B cell (primary cell): ENCODE results near the gene RFK. TPM values are rescaled to one million over a fixed set of nuclear protein-coding genes. Genes with fewer than 3 reads are reported as not detected.

Experiments
- ATAC-seq: fragments of 200-7000 bp; cut with Tn5 transposase; one replicate; pipeline ENCODE4 v1.10.0; 2021; ENCODE audit warnings: low read depth, mild to moderate bottlenecking, moderate number of reproducible peaks, moderate library complexity
- CTCF ChIA-PET: fragments of 350-600 bp; sonication (Branson Sonifier 250); formaldehyde crosslinking; loops from one replicate; lab custom pipeline; 2021; ENCODE audit warnings: antibody characterized with exemption, inconsistent platforms; lab: Charles Lee
- POLR2A ChIA-PET: fragments of 350-600 bp; sonication (Branson Sonifier 250); formaldehyde crosslinking; loops from one replicate; lab custom pipeline; 2021; ENCODE audit warnings: antibody characterized with exemption; lab: Charles Lee
- DNase-seq: peaks from one replicate; pipeline ENCODE4 v3.0.0; 2013
- H2AFZ ChIP-seq: 2 replicates; pipeline ENCODE4 v1.6.1; 2012; ENCODE audit warnings: mild to moderate bottlenecking, low read depth, low read length; ENCODE audit not compliant: insufficient read depth, poor library complexity, severe bottlenecking
- H3K27ac ChIP-seq, 2 donors: 1 replicate in 1 of 2; 2 replicates in 1 of 2; pipeline ENCODE4 v1.5.1; 2012 to 2013; ENCODE audit warnings: low read length in 2 of 2, mild to moderate bottlenecking in 2 of 2, moderate library complexity in 1 of 2
- H3K27me3 ChIP-seq, 4 experiments: fragments of 200-600 bp in 1 of 4; sonication (generic) in 1 of 4; replicated peaks in 1 of 4; 1 replicate in 2 of 4; 2 replicates in 2 of 4; pipeline versions ENCODE4 v1.6.1 to v1.7.0; 2013 to 2016; ENCODE audit warnings: low read length in 3 of 4, mild to moderate bottlenecking in 2 of 4, mixed read lengths in 1 of 4, moderate library complexity in 1 of 4; ENCODE audit not compliant: insufficient read depth in 4 of 4, control insufficient read depth in 3 of 4; ENCODE audit errors: control extremely low read depth in 1 of 4
- H3K36me3 ChIP-seq, 2 experiments: replicated peaks in 1 of 2; 1 replicate in 1 of 2; 2 replicates in 1 of 2; pipeline versions ENCODE4 v1.6.1 to v1.7.1; 2013; ENCODE audit warnings: low read length in 1 of 2; ENCODE audit not compliant: insufficient read depth in 2 of 2, control insufficient read depth in 1 of 2; ENCODE audit errors: control extremely low read depth in 1 of 2, extremely low read depth in 1 of 2
- H3K4me1 ChIP-seq, 2 donors: fragments of 200-600 bp in 1 of 2; sonication (generic) in 1 of 2; 1 replicate in 1 of 2; 2 replicates in 1 of 2; pipeline versions ENCODE4 v1.5.1 to v1.6.1; 2013 to 2017; ENCODE audit warnings: low read length in 2 of 2; ENCODE audit not compliant: control insufficient read depth in 2 of 2, insufficient read depth in 2 of 2
- H3K4me2 ChIP-seq: replicated peaks from 2 replicates; pipeline ENCODE3; 2012; ENCODE audit warnings: mild to moderate bottlenecking, low read depth, low read length; ENCODE audit not compliant: poor library complexity, severe bottlenecking
- H3K4me3 ChIP-seq, 5 experiments: fragments of 200-600 bp in 1 of 5; sonication (generic) in 1 of 5; 1 replicate in 3 of 5; 2 replicates in 2 of 5; pipeline versions ENCODE4 v1.5.1 to v1.7.0; 2011 to 2016; ENCODE audit warnings: low read length in 4 of 5, mild to moderate bottlenecking in 4 of 5, low read depth in 2 of 5, control low read depth in 1 of 5, moderate library complexity in 1 of 5; ENCODE audit not compliant: insufficient read depth in 1 of 5; ENCODE audit errors: control extremely low read depth in 1 of 5, extremely low read depth in 1 of 5
- H3K79me2 ChIP-seq: fragments of 200-600 bp; sonication (generic); one replicate; pipeline ENCODE4 v1.6.0; 2016; ENCODE audit warnings: low read length; ENCODE audit not compliant: control insufficient read depth, insufficient read depth
- H3K9ac ChIP-seq: fragments of 200-600 bp; sonication (generic); 2 replicates; pipeline ENCODE4 v1.6.1; 2017; ENCODE audit warnings: mild to moderate bottlenecking, low read length, moderate library complexity
- H3K9me3 ChIP-seq, 3 donors: one replicate each; pipeline versions ENCODE4 v1.6.1 to v1.7.1; 2013; ENCODE audit warnings: low read length in 2 of 3; ENCODE audit not compliant: control insufficient read depth in 2 of 3, insufficient read depth in 1 of 3; ENCODE audit errors: control extremely low read depth in 1 of 3
- H4K20me1 ChIP-seq: 2 replicates; pipeline ENCODE4 v1.6.0; 2012; ENCODE audit warnings: mild to moderate bottlenecking, low read length; ENCODE audit not compliant: insufficient read depth, control insufficient read depth, poor library complexity, severe bottlenecking
- H3K27ac Mint-ChIP-seq: one replicate; pipeline ENCODE4 v1.8.0; 2021; ENCODE audit warnings: mixed read lengths
- H3K27me3 Mint-ChIP-seq: one replicate; pipeline ENCODE4 v1.8.0; 2021; ENCODE audit warnings: mixed read lengths
- H3K4me1 Mint-ChIP-seq: one replicate; pipeline ENCODE4 v1.8.0; 2021; ENCODE audit warnings: mixed read lengths
- H3K4me3 Mint-ChIP-seq: one replicate; pipeline ENCODE4 v1.8.0; 2021; ENCODE audit warnings: mixed read lengths
- H3K9me3 Mint-ChIP-seq: one replicate; pipeline ENCODE4 v1.8.0; 2022; ENCODE audit warnings: mixed read lengths; ENCODE audit not compliant: insufficient read depth
- CTCF ChIP-seq: fragments of 200-600 bp; IDR thresholded peaks from one replicate; pipeline ENCODE4 v1.8.0; 2022; ENCODE audit warnings: antibody characterized with exemption, mild to moderate bottlenecking
- EZH2 ChIP-seq: IDR thresholded peaks from 2 replicates; pipeline ENCODE4 v1.6.1; 2012; ENCODE audit warnings: borderline replicate concordance, low read depth, mild to moderate bottlenecking, moderate library complexity, low read length; ENCODE audit not compliant: insufficient read depth, poor library complexity, severe bottlenecking
- WGBS: methylation state at CpG from one replicate; pipeline ENCODE4 v1.1.5; 2013; ENCODE audit warnings: missing lambda C conversion rate; ENCODE audit not compliant: insufficient coverage; 5-methylcytosine and 5-hydroxymethylcytosine counted together
- intact Hi-C: fragments of 100-400 bp; cut with micrococcal nuclease; formaldehyde crosslinking; loops from one replicate; pipeline ENCODE4 v1.10.0; 2022
- polyA plus RNA-seq: library from polyadenylated mRNA; depleted of rRNA; stranded (reverse); fragments of >200 nt; gene quantifications from 2 replicates; pipeline ENCODE4 v1.2.3, GENCODE V29; 2012
- total RNA-seq, 2 donors: library from RNA; stranded (reverse); fragments of 120-200 nt in 1 of 2; gene quantifications; 1 replicate in 1 of 2; 2 replicates in 1 of 2; pipeline versions ENCODE4 v1.2.3 to v1.2.4, GENCODE V29; 2013 to 2022

The RFK gene
- total and polyA plus RNA-seq, 2 donors (not counting 1 experiment from before 2014, with no cell fraction given), result 3.4 to 9.0 TPM

GRCh38 chr9:76396597-76396996, 2.4 kb upstream of the RFK start:
- Mint-ChIP-seq H3K4me1 (peaks cover 15% of the 10 kb centered on the region), H3K27me3 (no peaks in the 10 kb centered on the region), H3K4me3 (no peak overlapping the region), H3K9me3 (no peaks in the 10 kb centered on the region), H3K27ac (no peak overlapping the region)
- Histone ChIP-seq H4K20me1 (peaks cover 2% of the 10 kb centered on the region), H3K9me3 (no peaks in the 10 kb centered on the region), H3K4me2 (no peak overlapping the region), H3K4me3 (no peak overlapping the region), H3K9ac (no peak overlapping the region), H3K27me3 (no peaks in the 10 kb centered on the region), H3K36me3 (no peaks in the 10 kb centered on the region), H3K27ac (no peak overlapping the region), H2AFZ (no peak overlapping the region), H3K4me1 (peaks cover 9 to 15% of the 10 kb centered on the region in 2 donors), H3K79me2 (peaks cover 13% of the 10 kb centered on the region)
- POLR2A ChIA-PET, result no interaction called here
- DNase-seq, result no peak
- CTCF ChIA-PET, result no interaction called here
- intact Hi-C loops, result loop anchor here (10.0 kb wide), 2 partner anchors 1442 to 1898 kb away; partner anchors contain the start of genes C9orf40 and PSAT1
- TF ChIP-seq CTCF, result no peak
- no peak for TF ChIP-seq EZH2
- over 99% methylated on average over 13 of the region's 13 CpGs for WGBS
- ATAC-seq, result no peak

- Histone ChIP-seq H3K4me1 (peaks cover 9 to 15% of the 10 kb centered on the region in 2 donors), H3K4me2 (no peak overlapping the region), H3K9ac (no peak overlapping the region), H3K27me3 (no peaks in the 10 kb centered on the region), H3K27ac (no peak overlapping the region), H3K36me3 (no peaks in the 10 kb centered on the region), H3K4me3 (no peak overlapping the region), H2AFZ (no peak overlapping the region), H3K79me2 (peaks cover 13% of the 10 kb centered on the region), H4K20me1 (peaks cover 4% of the 10 kb centered on the region), H3K9me3 (no peaks in the 10 kb centered on the region)
- ChIA-PET CTCF (no interaction called here), POLR2A (no interaction called here)
- Mint-ChIP-seq H3K27me3 (no peaks in the 10 kb centered on the region), H3K4me3 (no peak overlapping the region), H3K9me3 (no peaks in the 10 kb centered on the region), H3K27ac (no peak overlapping the region), H3K4me1 (peaks cover 15% of the 10 kb centered on the region)
- WGBS, result no CpG with 5 or more reads among the region's 6 CpGs
- DNase-seq (no peak), ATAC-seq (no peak)
- intact Hi-C loops, result loop anchor here (10.0 kb wide), 2 partner anchors 1441 to 1899 kb away; partner anchors contain the start of genes C9orf40 and PSAT1
- no peak for TF ChIP-seq CTCF
- TF ChIP-seq EZH2, result no peak
Observed at GRCh38 chr9:76396144-76396543, 1.9 kb upstream of the RFK start.
